Calu3 (cell line): ENCODE data around the gene PACRG. TPM values are rescaled to one million over a fixed set of nuclear protein-coding genes. Genes with fewer than 3 reads are reported as not detected.

Experiments used
- BruUV-seq: library from RNA; stranded (reverse); fragments of 400-500 nt; replicated peaks from 2 replicates; lab custom pipeline; 2021; lab: Mats Ljungman, UMichigan
- CTCF ChIA-PET: fragments of 300-600 bp; sonication (Branson Sonifier 250); formaldehyde crosslinking; loops from one replicate; lab custom pipeline; 2022; ENCODE audit warnings: antibody characterized with exemption; lab: Charles Lee
- DNase-seq: peaks from one replicate; pipeline ENCODE4 v3.0.0; 2022
- H3K27ac Mint-ChIP-seq: one replicate; pipeline ENCODE4 v1.8.0; 2022; ENCODE audit warnings: mixed read lengths; ENCODE audit not compliant: unreplicated experiment
- H3K27me3 Mint-ChIP-seq: one replicate; pipeline ENCODE4 v1.8.0; 2022; ENCODE audit warnings: mixed read lengths; ENCODE audit not compliant: unreplicated experiment
- H3K36me3 Mint-ChIP-seq: one replicate; pipeline ENCODE4 v1.8.0; 2022; ENCODE audit warnings: mild to moderate bottlenecking, moderate library complexity, mixed read lengths; ENCODE audit not compliant: insufficient read depth, unreplicated experiment
- H3K4me1 Mint-ChIP-seq: one replicate; pipeline ENCODE4 v1.8.0; 2022; ENCODE audit warnings: mild to moderate bottlenecking, low read depth, mixed read lengths; ENCODE audit not compliant: unreplicated experiment
- H3K4me3 Mint-ChIP-seq: one replicate; pipeline ENCODE4 v1.8.0; 2022; ENCODE audit warnings: mild to moderate bottlenecking, low read depth, moderate library complexity, mixed read lengths; ENCODE audit not compliant: unreplicated experiment
- H3K9me3 Mint-ChIP-seq: one replicate; pipeline ENCODE4 v1.8.0; 2022; ENCODE audit warnings: low read depth, mixed read lengths; ENCODE audit not compliant: unreplicated experiment
- intact Hi-C: fragments of 100-400 bp; cut with micrococcal nuclease; formaldehyde crosslinking; loops from one replicate; pipeline ENCODE4 v1.10.0; 2022; ENCODE audit not compliant: unreplicated experiment
- total RNA-seq: library from RNA; stranded (reverse); gene quantifications from 2 replicates; pipeline ENCODE4 v1.2.3, GENCODE V29; 2022
- TF ChIP-seq, protein P1 (sequence below): fragments of 200-600 bp; IDR thresholded peaks from one replicate; pipeline ENCODE4 v1.8.0; 2022; ENCODE audit warnings: antibody characterized with exemption; ENCODE audit not compliant: unreplicated experiment

Gene PACRG
- total RNA-seq, 1 experiment from 2014 or later = 1.5 TPM

DNA sequence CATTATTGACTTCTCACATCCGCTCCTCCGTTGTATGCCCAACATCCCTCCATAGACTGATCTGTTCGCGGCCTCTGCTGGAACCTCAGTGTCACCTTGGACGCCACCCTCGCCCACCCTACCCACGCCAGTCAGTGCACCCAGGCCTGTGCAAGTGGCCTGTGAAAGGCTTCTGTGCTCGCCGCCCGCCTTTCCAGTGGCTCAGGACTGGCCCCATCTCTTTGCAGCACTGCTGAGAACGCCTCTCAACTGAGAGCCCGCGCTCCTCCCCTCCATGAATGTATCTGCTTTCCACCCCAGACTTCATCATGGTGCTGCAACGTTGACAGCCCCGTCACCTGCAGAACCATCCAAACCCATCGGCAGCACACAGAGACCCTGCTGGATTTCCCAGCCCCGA lies 459.4 kb downstream of the PACRG start:
- Mint-ChIP-seq H3K4me3 (no peak overlapping the region), H3K4me1 (peaks cover 9% of the 10 kb centered on the region), H3K9me3 (peaks cover 4% of the 10 kb centered on the region), H3K36me3 (no peaks in the 10 kb centered on the region), H3K27ac (no peak overlapping the region), H3K27me3 (no peaks in the 10 kb centered on the region)
- no TSS peak for BruUV-seq
- TF ChIP-seq, protein P1, sequence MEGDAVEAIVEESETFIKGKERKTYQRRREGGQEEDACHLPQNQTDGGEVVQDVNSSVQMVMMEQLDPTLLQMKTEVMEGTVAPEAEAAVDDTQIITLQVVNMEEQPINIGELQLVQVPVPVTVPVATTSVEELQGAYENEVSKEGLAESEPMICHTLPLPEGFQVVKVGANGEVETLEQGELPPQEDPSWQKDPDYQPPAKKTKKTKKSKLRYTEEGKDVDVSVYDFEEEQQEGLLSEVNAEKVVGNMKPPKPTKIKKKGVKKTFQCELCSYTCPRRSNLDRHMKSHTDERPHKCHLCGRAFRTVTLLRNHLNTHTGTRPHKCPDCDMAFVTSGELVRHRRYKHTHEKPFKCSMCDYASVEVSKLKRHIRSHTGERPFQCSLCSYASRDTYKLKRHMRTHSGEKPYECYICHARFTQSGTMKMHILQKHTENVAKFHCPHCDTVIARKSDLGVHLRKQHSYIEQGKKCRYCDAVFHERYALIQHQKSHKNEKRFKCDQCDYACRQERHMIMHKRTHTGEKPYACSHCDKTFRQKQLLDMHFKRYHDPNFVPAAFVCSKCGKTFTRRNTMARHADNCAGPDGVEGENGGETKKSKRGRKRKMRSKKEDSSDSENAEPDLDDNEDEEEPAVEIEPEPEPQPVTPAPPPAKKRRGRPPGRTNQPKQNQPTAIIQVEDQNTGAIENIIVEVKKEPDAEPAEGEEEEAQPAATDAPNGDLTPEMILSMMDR = no peak
- intact Hi-C loops = loop anchor here (10.0 kb wide), 2 partner anchors 388 to 1738 kb away; no protein-coding TSS in a partner anchor
- no peak for DNase-seq
- CTCF ChIA-PET = no interaction called here

DNA sequence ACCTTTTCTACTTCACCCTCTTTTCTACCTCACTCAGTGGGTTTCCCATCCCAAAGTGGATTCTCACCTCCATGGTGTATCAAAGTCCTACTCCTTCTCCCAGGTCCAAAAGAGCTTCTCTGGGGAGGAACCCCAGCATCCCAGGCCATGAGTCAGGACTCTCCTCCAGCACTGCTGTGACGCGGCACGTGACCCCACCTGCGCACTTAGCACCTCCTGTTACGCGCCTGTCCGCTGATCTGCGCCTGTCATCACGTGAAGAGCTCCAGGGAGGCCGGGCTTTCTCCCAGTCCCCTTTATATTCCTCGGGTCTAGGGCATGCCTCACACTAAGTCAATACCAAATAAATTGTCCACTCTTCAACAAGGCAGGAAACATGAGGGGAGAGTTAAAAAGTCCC lies 459.8 kb downstream of the PACRG start:
- no peak overlapping the region for H3K4me3 Mint-ChIP-seq
- TF ChIP-seq, protein P1 = no peak
- no peaks in the 10 kb centered on the region for H3K27me3 Mint-ChIP-seq
- intact Hi-C loops = loop anchor here (10.0 kb wide), 2 partner anchors 387 to 1737 kb away; no protein-coding TSS in a partner anchor
- peaks cover 3% of the 10 kb centered on the region for H3K9me3 Mint-ChIP-seq
- no peak overlapping the region for H3K27ac Mint-ChIP-seq
- peaks cover 5% of the 10 kb centered on the region for H3K4me1 Mint-ChIP-seq
- CTCF ChIA-PET = no interaction called here
- no TSS peak for BruUV-seq
- H3K36me3 Mint-ChIP-seq = no peaks in the 10 kb centered on the region
- no peak for DNase-seq

DNA sequence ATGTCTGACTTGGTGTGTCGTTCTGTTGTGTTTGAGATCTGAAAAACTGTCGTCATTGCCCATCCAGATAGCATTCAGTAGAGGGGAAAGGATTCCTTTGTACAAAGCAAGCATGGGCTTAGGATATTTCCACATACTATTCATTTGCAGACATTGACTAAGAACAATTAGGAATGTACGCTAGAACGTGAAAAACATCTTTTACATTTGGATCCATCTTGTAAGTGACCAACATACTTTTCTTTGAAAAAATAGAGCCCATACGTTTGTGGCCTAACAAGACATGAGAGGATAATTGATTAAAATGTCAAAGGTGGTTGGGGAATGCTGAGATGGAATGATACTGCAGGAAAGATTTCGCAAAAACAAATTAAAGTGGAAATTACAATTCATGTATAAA lies 461.0 kb downstream of the PACRG start:
- Mint-ChIP-seq H3K27me3 (no peaks in the 10 kb centered on the region), H3K27ac (no peak overlapping the region), H3K4me1 (no peaks in the 10 kb centered on the region), H3K9me3 (no peaks in the 10 kb centered on the region), H3K4me3 (no peak overlapping the region), H3K36me3 (no peaks in the 10 kb centered on the region)
- TF ChIP-seq, protein P1 = no peak
- DNase-seq = no peak
- BruUV-seq = no TSS peak
- CTCF ChIA-PET = no interaction called here
- intact Hi-C loops = loop anchor here (10.0 kb wide), 2 partner anchors 386 to 1736 kb away; no protein-coding TSS in a partner anchor

DNA sequence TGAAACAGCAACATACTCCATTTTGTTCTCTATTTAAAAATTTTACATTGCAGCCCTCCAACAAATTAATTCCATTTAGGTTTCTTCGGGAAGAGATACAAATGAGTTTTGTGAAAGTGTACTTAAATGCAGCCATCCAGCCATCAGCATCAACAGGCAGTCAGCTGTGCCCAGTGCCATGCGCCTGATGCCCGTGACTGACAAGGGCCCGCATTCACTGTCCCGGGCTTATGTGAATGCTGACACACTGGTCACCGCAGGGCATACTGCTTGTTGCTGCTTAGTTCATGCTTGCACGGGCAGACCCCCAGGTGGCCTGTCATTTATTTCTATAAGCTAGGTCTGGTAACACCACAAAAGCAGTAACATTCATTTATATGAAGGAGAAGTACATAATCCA lies 461.8 kb downstream of the PACRG start:
- CTCF ChIA-PET = no interaction called here
- H3K9me3 Mint-ChIP-seq = no peaks in the 10 kb centered on the region
- H3K36me3 Mint-ChIP-seq = no peaks in the 10 kb centered on the region
- no TSS peak for BruUV-seq
- H3K27ac Mint-ChIP-seq = no peak overlapping the region
- no peaks in the 10 kb centered on the region for H3K27me3 Mint-ChIP-seq
- intact Hi-C loops = loop anchor here (10.0 kb wide), 2 partner anchors 385 to 1735 kb away; no protein-coding TSS in a partner anchor
- TF ChIP-seq, protein P1 = no peak
- no peak overlapping the region for H3K4me3 Mint-ChIP-seq
- H3K4me1 Mint-ChIP-seq = no peaks in the 10 kb centered on the region
- DNase-seq = no peak
